Measurements from ENCODE around the gene TFAP2B. TPM values are rescaled to one million over a fixed set of nuclear protein-coding genes. Genes with fewer than 3 reads are reported as not detected.

The TFAP2B gene
- polyA plus RNA-seq (ENCODE audit: insufficient read length in 3 of 3), result 10 to 100 TPM; 10.6 to 14.5 (median 13.2) TPM

DNA sequence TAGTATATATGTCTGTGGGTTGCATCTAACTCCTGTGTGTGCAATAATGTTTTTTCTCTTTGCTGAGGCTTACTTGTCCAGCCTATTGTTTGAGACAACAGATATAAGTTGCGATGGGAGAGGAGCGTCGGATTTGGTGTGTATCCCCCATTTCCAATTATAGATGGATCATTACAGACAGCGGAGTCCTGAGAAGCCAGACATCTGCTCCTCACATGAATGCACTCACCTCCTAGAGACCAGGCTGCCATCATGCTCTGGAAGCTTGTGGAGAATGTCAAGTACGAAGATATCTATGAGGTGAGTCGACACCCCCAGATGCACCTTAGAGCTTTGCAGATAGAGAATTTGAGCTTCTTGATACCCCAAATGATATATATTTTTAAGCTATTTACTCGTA, at the start of gene TFAP2B:
Gene TFAP2B, plus strand, starts transcription at position 199 of the 400 bp plus-strand sequence. Its CDS starts 21 bp downstream, at position 220.
- DNase-seq (ENCODE audit: low read depth in 3 of 3, low spot score in 2 of 3), result no peak

DNA sequence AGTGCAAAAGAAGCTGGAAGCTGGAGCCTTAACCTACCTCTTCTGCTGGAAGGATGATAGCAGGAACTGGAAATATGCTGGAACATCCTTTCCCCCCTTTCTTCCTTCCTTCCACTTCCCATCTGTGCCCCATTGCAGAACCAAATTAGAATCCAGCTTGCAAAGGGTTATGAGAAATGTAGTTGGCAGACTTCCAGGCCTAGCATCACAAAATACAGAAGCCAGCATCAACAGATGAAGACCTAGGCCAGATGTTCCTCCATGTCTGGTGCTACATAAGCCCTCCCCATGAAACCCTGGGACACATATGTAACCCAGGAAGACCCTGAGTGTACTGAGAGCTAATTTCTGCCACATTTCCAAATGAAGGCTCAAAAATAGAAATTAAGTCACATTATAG, 40.0 kb upstream of the TFAP2B start:
- DNase-seq (ENCODE audit: low read depth in 3 of 3, low spot score in 2 of 3), result no peak

DNA sequence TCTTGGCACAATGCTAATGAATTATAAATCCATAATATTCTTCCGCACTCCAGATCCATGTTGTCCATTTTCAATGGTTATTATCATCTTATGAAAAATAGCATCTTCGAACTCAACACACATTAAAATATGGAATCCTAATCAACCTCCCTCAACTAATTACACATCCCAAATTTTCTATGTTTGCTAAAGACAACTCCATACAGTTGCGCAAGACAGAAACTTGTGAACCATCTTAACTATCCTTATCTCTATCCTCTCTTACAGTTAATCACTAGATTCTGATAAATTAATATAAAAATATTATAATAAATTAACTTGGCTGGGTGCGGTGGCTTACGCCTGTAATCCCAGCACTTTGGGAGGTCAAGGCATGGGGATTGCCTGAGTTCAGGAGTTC, 38.3 kb upstream of the TFAP2B start:
- no peak for DNase-seq (ENCODE audit: low read depth in 3 of 3, low spot score in 2 of 3)

DNA sequence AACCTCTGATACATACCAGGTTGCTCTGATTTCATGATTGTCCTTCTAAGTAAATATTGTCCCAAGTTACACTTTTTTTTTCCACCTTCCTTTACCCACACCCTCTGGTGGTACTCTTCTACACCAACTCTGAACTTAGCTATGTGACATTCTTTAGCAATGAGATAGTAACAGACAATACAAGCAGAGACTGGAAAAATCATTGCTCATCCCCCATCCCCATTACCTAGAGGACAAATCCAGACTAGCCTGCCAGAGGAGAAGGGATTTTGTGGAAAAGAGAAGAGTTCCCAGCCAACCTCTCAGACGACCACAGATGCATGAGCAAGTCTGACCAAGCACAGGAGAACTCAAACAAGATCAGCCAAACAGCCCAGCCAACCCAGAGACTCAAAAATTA, 32.8 kb upstream of the TFAP2B start:
- DNase-seq (ENCODE audit: low read depth in 3 of 3, low spot score in 2 of 3), result no peak

DNA sequence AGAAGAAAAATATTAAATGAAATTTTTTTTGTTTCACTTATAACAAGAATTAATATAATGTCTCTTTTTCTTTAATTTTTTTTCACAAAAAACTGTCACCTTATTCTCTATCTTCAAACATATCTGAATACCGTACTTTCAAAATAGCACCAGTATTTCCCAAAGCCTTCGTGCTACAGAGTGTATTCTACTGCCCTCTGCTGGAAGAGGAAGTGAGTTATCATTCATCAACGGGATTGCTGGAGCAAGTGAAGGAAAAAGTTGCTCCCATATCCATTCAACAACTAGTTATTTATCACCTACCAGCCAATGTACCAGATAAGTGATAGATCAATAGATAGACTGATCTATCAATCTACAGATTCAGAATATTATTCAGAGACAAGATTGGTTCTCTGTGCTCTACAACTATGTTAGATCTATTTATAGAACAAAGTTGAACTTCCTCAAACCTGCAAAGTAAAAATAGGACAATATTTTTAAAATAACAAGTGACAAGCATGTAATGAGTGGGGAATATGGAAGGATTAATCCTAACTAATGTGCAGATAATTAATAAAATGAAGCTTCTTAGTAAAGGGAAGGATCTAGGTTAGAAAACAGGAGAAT, 26.7 kb upstream of the TFAP2B start:
- DNase-seq (ENCODE audit: low read depth in 3 of 3, low spot score in 2 of 3), result peak in 2 of 3 donors; percentile 19 to 23

DNA sequence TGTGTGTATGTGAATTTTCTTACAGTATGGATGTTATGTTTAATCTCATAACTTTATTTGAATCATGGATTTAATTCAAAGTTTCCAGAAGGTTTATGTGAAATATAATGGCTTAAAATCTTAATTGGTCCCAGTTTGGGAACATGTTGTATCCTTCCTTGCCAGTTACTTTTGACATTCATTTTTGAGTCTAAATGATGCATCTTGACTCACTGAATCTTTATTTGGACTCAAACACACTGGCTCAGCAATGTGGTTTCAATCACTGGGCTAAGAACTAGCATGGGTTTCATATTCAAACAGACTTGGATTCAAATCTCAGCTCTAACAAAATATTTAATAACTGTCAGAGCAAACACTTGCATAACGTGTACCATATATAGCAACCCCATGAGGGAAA, 25.9 kb upstream of the TFAP2B start:
- DNase-seq (ENCODE audit: low read depth in 3 of 3, low spot score in 2 of 3), result no peak

DNA sequence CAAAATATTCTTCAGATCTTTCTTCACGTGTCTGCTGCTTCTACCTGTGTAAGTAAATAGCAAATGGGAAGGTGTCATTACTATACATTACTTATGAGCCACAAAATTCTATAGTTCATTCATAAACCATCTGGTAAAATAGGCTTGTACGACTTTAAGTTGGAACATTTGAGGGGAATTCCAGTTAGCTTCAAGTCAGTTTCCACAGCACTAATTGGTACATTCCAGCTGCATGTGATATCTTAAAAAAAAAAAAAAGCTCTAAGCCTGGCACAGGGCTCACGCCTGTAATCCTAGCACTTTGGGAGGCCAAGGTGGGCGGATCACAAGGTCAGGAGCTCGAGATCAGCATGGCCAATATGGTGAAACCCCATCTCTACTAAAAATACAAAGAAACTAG, 23.1 kb upstream of the TFAP2B start:
- DNase-seq (ENCODE audit: low read depth in 3 of 3, low spot score in 2 of 3), result no peak

DNA sequence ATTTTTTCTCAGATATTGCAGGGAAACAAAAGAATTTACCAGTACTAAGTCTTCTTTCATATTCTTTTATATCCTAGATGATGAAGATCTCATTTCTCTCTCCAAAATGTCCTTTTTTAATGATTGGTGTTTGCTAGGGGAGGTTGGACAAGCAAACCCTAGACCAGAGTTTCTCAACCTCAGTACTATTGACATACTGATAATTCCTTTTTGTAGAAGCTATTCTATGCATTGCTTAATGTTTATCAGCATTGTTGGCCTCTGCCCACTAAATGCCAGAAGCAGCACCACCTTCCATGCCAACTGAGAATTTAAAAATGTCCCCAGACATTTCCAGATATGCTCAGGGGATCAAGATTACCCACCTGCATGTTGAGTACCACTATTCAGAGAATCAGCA, 14.4 kb upstream of the TFAP2B start:
- no peak for DNase-seq (ENCODE audit: low read depth in 3 of 3, low spot score in 2 of 3)

DNA sequence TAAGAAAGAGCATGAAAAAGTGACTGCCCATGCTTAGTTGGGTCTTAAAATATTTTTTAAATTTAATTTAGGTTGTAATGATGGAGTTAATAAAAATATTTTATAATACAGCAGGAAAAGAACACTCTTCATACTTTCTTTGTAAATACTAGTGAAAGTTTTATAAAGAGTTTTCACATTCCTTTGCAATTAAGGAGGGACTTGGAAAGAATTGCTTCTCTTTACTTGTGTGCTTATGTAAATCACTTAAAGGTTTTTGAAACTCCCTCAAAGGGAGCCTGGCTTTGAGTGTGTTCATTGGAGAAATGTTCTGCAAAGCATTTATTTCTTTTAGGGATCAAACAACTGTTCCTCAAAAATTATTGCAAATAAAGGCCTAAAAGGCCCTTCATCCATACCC, 11.6 kb upstream of the TFAP2B start:
- no peak for DNase-seq (ENCODE audit: low read depth in 3 of 3, low spot score in 2 of 3)

DNA sequence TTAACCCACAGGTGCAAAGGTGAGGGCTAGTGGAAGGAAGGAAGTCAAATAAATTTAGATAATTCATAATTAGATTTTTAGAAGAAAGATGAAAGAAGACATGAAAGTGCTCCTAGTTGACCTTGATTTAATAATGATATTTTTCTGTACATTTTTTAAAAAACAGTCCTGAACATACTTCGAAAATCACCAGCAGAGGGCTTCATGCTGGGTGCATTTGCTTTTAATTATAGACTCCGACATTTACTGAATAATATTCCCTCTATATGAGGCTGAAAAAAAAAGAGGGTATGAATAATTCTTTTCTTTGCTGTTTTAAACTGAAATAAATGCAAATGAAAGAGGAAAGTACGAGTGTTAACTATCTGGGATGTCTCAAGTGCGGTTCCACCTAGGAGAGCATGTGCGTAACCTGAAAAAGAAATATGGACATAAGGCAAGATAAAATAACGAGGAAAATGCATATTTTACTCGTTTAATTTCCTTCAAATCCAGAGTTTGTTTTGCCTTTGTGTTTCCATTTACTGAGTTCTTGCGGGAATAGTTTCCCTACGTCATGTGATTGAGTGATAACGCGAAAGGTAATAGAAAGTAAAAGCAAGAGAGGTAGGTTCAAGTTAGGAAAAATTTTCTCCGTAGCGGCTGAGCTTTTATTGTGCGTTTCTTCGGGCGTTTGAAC, 3.1 kb upstream of the TFAP2B start:
- no peak for DNase-seq (ENCODE audit: low read depth in 3 of 3, low spot score in 2 of 3)

DNA sequence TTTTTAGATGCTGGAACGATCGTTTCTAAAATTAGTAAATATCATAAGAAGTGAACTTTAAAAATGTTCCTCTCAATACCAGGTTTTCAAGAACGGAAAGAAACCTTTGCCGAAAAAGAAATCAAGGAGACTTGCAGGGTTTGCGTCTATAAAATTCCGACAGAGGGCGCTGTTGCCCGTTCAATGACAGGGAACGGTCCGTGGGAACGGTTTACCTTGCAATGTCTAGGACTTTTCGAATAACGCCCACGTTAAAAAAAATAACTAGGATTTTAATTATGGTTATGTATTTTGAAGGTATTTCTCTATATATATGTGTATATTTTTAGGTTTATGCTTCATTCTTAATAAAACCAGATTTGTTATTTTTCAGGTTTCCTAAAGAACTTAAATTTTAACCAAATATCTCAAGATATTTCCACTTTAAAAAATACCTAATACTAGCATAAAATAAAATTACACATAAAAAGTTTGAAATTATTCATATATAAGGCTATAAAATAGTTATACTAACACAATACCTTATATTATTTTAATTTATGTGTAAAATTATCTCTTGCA, 2.5 kb upstream of the TFAP2B start:
- peak in 2 of 3 donors; percentile 67 to 75 for DNase-seq (ENCODE audit: low read depth in 3 of 3, low spot score in 2 of 3)

DNA sequence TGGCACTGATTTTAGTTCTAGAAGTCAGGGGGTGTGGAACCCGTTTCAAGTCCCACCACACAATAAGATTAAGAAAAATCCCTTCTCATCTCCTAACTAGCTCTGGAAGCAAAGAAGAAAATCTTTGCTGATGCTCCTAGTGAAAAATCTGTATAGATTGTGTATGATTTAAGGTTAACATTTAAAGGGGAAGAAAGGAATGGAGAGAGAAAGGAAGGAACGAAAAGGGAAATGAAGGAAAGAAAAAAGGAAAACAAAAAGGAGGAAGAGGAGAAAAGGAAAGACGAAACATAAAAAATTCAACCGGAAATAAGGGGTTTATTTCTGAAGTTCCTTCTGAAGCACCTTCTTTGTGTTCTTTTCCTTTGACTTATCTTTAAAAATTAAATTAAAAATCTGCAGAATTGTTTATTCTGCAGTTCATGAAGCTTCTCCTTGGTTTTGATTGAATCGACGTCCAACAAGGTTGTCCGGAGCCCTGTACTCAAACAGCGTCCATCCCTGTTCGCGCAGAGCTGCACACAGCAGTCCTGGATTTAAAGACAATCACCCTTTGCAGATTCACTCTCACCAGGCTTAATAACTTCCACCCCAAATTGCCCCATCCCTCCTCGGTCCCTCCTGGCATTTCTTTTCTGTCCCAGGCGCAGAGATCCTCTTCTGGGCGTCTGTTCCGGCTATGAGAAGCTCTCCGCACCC, 1.6 kb upstream of the TFAP2B start:
- no peak for DNase-seq (ENCODE audit: low read depth in 3 of 3, low spot score in 2 of 3)

DNA sequence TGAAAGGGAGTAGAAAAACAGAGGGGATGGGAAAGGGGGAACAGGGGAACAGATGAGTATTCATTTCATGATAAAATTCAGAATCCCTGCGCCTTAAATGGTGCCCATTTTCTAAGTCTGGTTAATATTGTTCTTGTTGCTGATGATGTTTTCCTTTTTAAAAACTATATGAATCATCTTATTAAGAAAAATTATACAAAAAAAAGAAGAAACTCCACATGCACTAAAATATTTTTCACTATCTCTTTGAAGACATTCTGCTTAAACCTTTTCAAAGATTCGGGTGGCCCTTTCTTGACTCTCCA, 1.1 kb upstream of the TFAP2B start:
- no peak for DNase-seq (ENCODE audit: low read depth in 3 of 3, low spot score in 2 of 3)

DNA sequence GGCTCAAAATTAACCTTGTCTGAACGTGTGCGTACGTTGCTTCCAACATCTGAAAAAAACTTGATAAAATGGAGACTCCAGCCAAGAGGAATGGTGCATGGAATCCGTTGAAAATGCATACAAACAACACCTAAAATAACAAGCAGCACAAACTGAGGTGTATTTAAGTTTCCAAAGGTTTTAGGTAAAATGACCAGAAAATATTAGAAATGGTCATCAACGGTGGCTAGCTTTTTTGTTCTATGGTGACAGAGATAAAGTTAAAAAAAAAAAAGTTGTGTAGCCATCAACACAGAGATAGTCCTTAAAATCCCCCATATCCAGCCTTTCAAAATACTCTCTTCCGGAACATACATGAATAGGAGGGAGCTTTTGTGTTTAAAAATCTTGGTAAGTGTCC, 651 bp upstream of the TFAP2B start:
- no peak for DNase-seq (ENCODE audit: low read depth in 3 of 3, low spot score in 2 of 3)

DNA sequence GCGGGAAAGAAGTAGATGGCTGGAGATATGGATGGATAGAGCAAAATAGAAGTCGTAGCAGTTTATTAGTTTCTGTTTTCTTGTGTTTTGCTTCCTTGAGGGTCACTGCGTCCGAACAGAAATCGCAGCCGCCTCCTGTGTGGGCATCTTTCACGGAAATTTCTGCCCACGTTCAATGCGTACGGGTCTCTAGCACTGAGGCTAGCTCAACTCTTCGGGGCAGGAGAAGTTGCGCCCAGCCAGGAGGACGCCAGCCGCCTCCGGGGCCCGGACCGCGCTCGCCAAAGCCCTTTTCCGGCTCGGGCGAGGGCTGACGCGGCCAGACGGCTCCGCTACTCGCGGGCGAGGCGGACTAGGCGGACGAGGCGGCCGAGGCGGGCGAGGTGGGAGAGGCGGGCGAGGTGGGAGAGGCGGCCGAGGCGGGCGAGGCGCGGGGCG, 814 bp downstream of the TFAP2B start:
- no peak for DNase-seq (ENCODE audit: low read depth in 3 of 3, low spot score in 2 of 3)

DNA sequence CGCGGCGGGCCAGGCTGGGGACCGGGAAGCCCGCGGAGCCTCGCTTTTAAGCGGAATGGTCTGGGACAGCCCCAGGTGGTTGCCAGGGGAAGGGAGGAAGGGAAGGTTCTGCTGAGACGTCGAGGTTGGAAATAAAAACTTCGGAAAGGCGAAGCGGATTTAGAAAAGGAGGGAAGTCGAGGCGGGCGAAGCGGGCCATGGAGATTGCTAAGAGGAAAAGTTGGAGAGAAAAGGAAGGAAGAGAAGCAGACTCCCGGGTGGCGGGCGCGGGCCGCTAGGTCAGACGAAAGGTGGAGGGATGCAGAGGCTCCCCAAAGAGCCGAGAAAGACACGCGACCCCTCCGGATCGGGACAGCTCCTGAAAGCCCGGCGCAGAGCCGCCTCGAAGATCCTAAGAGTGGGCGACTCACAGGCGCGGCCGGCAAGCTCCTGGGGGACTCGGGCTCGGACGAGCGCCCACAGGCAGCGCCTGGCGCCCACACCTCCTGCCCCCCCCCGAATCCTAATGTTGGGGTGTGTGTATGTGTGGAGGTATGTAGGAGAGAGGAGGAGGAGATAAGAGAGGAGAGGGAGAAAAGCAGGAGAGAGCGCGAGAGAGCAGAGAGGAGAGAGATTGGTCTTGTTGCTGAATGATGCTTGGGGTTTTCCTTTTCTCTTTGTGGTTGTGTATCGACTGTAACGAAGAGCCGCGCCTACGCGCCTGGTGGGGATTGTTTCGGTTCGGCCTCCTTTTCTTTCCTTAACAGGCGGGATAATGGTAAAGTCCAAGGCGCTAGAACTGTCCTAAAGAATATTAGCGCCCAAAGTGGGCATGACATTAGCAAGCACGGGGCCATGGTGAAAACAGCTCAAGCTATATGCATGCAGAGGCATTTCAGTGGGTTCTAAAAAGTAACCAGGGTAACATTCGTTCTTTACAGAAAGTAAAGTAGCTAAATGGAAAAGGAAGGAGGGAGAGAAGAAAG, 1.5 kb downstream of the TFAP2B start:
- DNase-seq (ENCODE audit: low read depth in 3 of 3, low spot score in 2 of 3), result no peak

DNA sequence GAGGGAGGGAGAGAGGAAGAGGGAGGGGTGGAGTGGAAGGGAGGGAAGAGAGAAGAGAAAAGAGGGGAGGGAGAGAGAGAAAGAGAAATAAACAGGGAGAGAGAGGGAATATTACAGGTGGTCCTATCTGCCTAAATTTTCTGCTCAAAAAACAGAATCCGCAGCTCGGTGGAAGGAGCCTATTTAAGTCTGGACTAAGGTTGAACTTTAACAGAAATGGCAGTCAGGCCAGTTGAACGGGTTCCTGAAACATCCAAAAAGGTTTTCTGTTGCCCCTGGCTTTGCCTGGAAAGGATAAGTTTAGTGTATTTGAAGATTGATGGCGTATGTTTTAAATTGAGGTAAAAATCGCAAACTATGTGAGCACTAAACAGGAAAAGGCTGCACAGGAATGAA, 2.2 kb downstream of the TFAP2B start:
- DNase-seq (ENCODE audit: low read depth in 3 of 3, low spot score in 2 of 3), result no peak

DNA sequence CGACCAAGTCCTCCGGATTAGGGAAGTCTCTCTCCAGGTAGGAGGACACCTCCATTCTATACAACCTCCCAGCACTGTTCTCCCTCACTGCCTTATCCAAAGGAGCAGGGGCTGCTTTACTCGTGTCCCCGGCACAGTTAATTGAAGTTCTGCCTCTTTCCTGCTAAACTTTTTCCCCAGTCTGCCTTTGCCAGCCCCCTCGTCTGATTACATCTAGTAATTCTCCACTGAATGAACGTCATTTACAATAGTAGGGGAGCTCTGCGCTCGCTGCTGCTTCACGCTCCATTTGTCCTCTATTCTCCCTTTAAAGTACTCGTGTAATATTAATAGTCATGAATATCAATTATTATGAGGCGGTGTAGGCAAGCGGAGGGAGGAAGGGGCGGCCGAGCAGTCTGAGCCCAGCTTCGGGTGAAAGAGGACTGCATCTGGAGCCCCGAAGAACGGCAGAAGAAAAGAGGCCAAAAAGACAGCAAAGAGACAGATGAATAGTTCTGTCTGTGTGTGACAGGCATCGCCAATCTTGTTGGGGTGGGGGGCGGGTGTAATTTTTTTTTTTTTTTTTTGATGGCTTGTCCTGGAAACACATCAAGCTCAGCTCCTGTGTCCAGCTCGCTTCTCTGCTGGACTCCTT, 2.9 kb downstream of the TFAP2B start:
- no peak for DNase-seq (ENCODE audit: low read depth in 3 of 3, low spot score in 2 of 3)

DNA sequence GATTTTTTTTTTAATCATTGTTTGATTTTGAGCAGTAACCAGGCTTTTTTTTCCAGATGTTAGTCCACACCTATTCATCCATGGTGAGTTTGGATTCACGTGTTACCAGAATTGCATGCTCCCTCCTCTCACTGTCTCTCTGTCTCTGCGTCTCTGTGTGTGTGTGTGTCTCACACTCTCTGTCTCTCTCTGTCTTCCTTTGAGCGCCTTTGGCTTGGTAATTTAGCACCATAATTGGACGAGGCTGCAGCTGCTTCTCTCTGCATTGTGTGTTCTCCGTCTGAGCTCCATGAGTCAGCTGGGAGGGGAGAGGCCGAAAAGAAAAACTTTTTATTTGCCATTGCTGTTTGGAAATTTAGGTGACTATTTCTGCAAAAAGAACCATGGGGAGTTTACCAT, 3.4 kb downstream of the TFAP2B start:
- no peak for DNase-seq (ENCODE audit: low read depth in 3 of 3, low spot score in 2 of 3)

Data from right renal cortex interstitium (tissue), 3 donors.